HEK293T (cell line): Measurements from ENCODE around the gene ANO1.

Experiments used
- ARNT ChIP-seq: fragments of 450-650 bp; IDR thresholded peaks from 2 replicates; pipeline ENCODE4 v1.6.1; 2017; ENCODE audit warnings: mild to moderate bottlenecking
- BHLHE40 ChIP-seq: fragments of 450-650 bp; IDR thresholded peaks from 2 replicates; pipeline ENCODE4 v1.6.1; 2016; ENCODE audit warnings: mild to moderate bottlenecking, moderate library complexity, borderline replicate concordance
- ELF4 ChIP-seq: fragments of 450-650 bp; IDR thresholded peaks from 2 replicates; pipeline ENCODE4 v1.6.1; 2017; ENCODE audit warnings: antibody characterized with exemption
- FOXK2 ChIP-seq: fragments of 450-650 bp; IDR thresholded peaks from 2 replicates; pipeline ENCODE4 v1.6.1; 2016; ENCODE audit warnings: mild to moderate bottlenecking
- FOXM1 ChIP-seq: fragments of 450-650 bp; IDR thresholded peaks from 2 replicates; pipeline ENCODE4 v1.6.1; 2017; ENCODE audit warnings: mild to moderate bottlenecking, borderline replicate concordance
- HDGF ChIP-seq: fragments of 450-650 bp; IDR thresholded peaks from 2 replicates; pipeline ENCODE4 v1.6.1; 2017; ENCODE audit warnings: antibody characterized with exemption, borderline replicate concordance
- LEF1 ChIP-seq: fragments of 450-650 bp; IDR thresholded peaks from 2 replicates; pipeline ENCODE4 v1.6.1; 2017; ENCODE audit warnings: mild to moderate bottlenecking, borderline replicate concordance
- NFRKB ChIP-seq: fragments of 450-650 bp; IDR thresholded peaks from 2 replicates; pipeline ENCODE4 v1.6.1; 2016; ENCODE audit warnings: mild to moderate bottlenecking, moderate library complexity
- SP1 ChIP-seq: fragments of 450-650 bp; IDR thresholded peaks from 2 replicates; pipeline ENCODE4 v1.6.1; 2017
- SUZ12 ChIP-seq: fragments of 450-650 bp; IDR thresholded peaks from 2 replicates; pipeline ENCODE4 v1.6.1; 2016; ENCODE audit warnings: mild to moderate bottlenecking
- TARDBP ChIP-seq: fragments of 450-650 bp; IDR thresholded peaks from 2 replicates; pipeline ENCODE4 v1.6.1; 2016
- ZNF384 ChIP-seq: fragments of 450-650 bp; IDR thresholded peaks from 2 replicates; pipeline ENCODE4 v1.6.1; 2016

DNA sequence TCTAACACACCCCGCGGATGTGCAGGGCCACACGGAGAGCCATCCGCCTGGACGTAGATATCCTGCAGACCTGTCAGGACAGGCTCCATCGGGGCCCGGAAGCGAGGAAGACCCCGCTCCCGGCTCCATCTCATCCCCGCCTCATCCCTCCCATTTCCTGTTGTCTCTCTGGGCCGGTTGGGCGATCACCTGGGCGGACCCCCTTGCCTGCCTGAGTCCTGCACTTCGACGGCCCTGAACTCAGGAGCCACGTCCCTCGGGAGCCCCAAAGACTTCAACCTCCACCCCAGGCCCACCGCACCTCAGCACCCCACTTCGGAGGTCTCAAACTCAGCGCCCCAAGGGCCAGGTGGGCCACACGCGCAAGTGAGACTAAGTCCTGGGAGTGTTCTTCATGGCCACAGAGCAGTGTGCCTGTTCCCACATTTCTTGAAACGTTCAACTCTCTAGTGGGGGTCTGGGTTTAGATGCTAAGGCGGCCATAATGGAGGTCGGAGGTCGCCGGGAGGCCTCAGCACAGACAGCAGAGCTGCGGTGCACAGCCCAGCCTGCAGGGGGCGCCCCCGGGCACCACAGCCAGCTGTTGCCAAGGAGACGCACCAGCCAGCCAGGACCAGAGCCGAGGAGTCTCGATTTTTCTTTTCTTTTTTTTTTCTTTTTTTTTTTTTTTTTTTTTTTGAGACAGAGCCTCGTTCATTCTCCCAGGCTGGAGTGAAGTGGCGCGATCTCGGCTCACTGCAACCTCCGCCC, 99.0 kb downstream of the ANO1 start:
- TF ChIP-seq SUZ12 (no peak), SP1 (no peak), NFRKB (no peak), FOXM1 (no peak), LEF1 (no peak), ELF4 (no peak), ZNF384 (peak; percentile 88), TARDBP (no peak), HDGF (no peak), FOXK2 (no peak), ARNT (no peak), BHLHE40 (no peak)
